HG02885 (cell line): ENCODE data around the gene ME1.
A peak's percentile ranks its signal among the peaks of the same experiment; 100 is the strongest.

Source experiments
- ATAC-seq: cut with Tn5 transposase; IDR thresholded peaks from one replicate; pipeline ENCODE4 v1.9.1; 2021; ENCODE audit warnings: mild to moderate bottlenecking; ENCODE audit not compliant: unreplicated experiment, poor library complexity

Gene ME1

GRCh38 chr6:83433177-83433576 lies 2.3 kb upstream of the ME1 start:
- no peak for ATAC-seq

DNA sequence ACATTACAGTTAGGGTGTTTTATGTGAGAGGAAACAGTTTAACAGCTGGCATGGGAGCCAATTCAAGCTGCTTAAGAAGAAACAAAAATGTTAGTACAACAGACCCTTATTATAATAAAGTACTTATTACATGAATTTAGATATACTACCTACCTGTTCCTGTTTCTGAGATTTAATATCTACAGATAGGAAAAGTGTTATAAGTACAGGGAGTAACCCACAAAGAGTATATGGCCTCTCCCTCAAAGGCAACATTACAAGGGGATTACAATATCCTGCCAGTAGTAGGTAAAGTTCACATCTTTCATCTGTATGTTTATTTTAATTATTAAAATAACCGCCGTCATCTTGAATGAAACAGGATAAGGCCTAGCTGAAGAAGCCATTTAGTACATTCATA lies 1.8 kb upstream of the ME1 start:
- no peak for ATAC-seq

DNA sequence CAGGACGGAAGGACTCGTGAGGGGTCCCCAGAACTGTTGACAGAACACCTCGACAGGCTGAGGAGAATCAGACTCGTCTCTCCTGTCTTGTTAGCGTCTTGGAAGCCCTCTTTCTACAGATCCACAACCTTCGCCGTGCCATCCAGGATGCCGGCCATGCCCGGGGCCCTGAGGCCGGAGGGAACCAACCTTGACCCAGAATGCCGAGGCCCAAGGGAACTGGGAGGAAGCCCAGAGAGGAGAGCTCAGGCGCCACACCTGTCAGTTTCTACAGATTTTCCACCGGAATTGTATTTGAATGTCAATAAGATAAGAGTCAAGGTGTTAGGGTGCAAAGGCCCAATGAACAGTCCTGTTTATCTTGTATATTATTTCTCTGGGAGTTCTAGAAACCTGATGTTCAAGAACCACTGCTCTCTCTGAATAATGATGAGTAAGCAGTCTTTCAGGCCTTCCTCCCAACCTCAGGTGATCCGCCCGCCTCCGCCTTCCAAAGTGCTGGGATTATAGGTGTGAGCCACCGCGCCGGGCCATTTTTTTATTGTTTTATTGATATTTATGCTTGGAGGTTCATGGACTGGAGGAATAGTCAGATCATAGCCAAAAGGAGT lies 799 bp upstream of the ME1 start:
- ATAC-seq: peak; percentile 1

- ATAC-seq: peak; percentile 7
Measured at GRCh38 chr6:83429857-83430610, 817 bp downstream of the ME1 start.

GRCh38 chr6:83429269-83429668 lies 1.6 kb downstream of the ME1 start:
- no peak for ATAC-seq

GRCh38 chr6:83424392-83425018 lies 6.3 kb downstream of the ME1 start:
- no peak for ATAC-seq

GRCh38 chr6:83417880-83418663 lies 12.8 kb downstream of the ME1 start:
- ATAC-seq: peak; percentile 69

- no peak for ATAC-seq
Measured at GRCh38 chr6:83413068-83413467, 17.8 kb downstream of the ME1 start.

DNA sequence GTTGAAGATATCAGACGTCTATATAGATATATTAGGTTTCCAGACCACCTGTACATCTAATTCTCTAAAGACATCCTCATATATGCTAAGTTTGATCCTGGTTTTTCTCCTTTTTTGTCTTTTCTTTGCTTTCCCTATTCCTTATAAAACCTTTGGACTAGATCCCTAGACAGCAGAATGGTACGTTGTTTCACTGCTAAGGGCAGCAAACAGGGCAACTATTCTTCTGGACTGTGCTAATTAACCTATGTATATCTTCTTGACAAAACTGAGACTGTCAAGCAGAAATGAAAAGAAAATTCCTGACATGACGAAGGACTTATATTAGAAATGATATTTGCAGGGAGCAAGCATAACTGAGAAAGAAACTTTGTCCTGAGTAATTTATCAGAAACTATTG lies 19.1 kb downstream of the ME1 start:
- no peak for ATAC-seq

DNA sequence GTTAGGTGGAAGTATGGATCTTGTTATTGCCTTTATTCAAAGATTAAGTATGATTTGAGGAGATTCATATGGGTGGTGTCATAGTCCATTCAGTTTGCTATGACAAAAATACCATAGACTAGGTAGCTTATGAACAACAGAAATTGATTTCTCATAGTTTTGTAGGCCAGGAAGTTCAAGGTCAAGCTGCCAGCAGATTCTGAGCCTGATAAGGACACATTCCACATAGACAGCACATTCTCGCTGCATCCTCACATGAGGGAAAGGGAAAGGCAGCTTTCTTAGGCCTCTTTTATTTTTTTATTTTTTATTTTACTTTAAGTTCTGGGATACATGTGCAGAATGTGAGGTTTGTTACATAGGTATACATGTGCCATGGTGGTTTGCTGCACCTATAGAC lies 27.7 kb downstream of the ME1 start:
- no peak for ATAC-seq

DNA sequence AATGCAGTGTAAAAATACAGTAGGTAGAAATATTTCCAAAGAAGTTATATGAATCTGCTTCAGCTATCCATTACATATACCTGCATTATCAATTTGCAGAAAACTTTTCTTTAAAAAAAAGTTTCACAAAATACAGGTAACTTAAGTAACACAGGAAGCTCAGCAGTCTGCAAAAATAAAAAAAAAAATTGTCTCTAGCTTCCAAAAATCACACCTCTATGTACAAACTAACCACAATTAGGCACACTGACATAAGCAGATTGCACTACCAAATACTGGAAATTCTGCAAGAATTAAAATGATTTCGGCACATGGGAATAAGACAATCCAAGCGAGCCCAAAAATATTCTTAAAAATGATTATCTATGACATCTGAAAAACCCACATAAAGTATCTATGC lies 41.2 kb downstream of the ME1 start:
- ATAC-seq: no peak

GRCh38 chr6:83385473-83385872 lies 45.4 kb downstream of the ME1 start:
- ATAC-seq: no peak

DNA sequence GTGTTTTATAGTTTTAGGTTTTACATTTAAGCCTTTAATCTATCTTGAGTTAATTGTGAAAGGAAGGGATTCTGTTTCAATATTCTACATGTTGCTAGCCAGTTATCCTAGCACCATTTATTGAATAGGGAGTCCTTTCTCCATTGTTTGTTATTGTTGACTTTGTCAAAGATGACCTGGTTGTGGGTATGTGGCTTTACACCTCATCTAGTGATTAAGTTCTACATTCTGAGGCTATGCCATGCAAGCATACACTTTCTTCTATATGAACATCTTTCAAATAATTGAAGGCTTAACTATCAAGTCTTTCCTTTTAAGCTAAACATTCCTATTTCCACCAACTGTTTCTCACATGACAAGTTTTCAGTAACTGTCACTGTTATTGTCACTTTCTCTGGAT lies 46.1 kb downstream of the ME1 start:
- no peak for ATAC-seq

DNA sequence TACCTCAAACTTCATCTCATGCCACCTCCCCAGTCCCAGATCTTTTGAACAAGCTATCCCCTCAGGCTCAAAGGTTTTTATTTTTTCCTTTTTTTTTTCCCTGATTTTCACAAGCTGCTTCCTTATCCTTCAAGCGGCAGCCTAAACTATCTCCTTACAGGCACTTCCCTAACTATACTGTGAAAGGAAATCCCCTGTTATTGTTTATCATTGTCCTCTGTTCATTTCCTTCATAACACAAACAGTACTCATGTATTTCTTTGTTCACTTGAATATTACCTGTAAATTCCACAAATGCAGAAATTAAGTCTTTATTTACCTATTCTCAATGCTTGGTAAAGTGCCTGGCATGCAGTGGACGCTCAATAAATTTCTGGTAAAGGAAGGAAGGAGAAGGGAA lies 48.9 kb downstream of the ME1 start:
- ATAC-seq: no peak

- no peak for ATAC-seq
Measured at GRCh38 chr6:83378621-83379388, 52.0 kb downstream of the ME1 start.

DNA sequence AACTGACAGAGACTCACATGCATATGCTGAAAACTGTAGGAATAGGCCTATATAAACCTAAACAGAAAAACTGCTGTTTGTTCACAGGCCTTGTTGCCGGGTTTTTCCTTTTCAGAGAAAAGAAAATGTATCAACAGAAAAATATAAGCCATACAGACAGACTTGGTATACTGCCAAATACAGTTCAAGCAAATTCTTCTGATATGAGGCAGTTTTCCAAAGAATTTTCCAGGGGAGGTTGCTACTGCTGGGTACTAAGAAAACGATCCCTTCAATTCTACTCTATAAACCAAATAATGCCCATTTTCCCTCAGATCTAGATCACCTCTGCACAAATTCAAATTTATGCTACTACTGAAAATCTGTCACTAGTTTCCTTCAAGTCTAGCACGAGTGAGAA lies 59.4 kb downstream of the ME1 start:
- ATAC-seq: no peak

DNA sequence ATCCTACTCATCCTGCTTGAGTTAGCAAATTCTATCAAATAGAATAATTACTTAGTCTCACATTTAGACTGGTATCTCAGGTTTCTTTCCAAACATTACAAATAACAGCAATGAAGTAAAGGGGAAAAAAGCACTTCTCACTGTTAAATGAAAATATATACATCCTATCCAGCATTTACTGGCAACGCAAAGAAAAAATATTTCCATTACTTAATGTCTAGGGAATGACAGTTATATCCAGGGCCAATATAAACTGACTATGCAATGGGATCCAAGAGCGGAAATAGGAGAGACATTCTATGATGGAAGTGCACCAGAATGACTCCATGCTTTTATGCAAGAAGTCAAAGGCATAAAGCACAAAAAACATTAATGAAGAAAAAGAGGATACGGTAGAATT lies 60.3 kb downstream of the ME1 start:
- ATAC-seq: no peak

GRCh38 chr6:83369692-83370091 lies 61.2 kb downstream of the ME1 start:
- no peak for ATAC-seq

DNA sequence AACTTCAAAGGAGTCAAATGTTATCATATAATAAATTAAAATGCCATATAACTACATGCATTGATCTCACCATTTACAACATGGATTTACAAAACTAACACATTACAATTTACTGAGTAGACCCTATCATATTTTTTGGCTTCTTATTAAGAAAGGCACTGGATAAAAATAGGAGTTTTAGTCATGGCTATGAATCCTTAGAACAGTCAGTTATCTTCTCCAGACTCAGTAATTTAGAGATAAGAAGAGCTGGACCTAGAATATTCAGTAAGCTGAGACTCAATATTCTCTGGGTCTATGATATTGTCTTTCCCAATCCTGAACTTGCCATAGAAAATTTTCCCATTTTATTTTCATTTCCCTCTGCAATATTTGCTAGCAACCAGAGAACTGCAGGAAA lies 62.3 kb downstream of the ME1 start:
- ATAC-seq: no peak

DNA sequence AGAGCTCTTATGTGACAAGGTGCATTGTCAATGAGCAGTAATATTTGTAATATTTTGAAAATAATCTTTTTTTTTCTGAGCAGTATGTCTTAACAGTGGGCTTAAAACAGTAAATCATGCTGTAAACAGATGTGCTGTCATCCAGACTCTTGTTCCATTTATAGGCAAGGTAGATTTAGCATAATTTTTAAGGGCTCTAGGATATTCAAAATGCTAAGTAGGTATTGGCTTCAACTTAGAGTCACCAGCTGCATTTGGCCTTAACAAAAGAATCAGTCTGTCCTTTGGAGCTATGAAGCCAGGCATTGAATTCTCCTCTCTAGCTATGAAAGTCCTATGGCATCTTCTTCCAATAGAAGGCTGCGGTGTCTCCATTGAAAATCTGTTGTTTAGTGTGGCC lies 63.7 kb downstream of the ME1 start:
- no peak for ATAC-seq
